ENCODE data around the gene MAMSTR. TPM values are rescaled to one million over a fixed set of nuclear protein-coding genes. Genes with fewer than 3 reads are reported as not detected.

MAMSTR gene
- total and polyA plus RNA-seq, 9 of the 15 experiments (the other 6 are each of a cell fraction or from before 2014, with no cell fraction given), result 0.08 to 1.00 (median 0.40) TPM; not detected in 1

GRCh38 chr19:48746738-48747575 lies 27.4 kb upstream of the MAMSTR start, which contains the start of gene IZUMO1 (continued):
- TF ChIP-seq HNRNPUL1 (IDR thresholded peaks at IDR 0.05; ENCODE audit: low read length) (no peak), ZNF274 (IDR thresholded peaks at IDR 0.05; ENCODE audit: borderline replicate concordance, low read depth, low read length) (no peak), PPARD (CRISPR knock-in tag; IDR thresholded peaks at IDR 0.05) (no peak), SAP30 (IDR thresholded peaks at IDR 0.05; ENCODE audit: borderline replicate concordance, insufficient read depth, low read depth, low read length, poor library complexity, severe bottlenecking) (no peak), ZNF431 (CRISPR knock-in tag; IDR thresholded peaks at IDR 0.05) (no peak), GMEB1 (CRISPR knock-in tag; IDR thresholded peaks at IDR 0.05) (no peak), ZNF316 (IDR thresholded peaks at IDR 0.05) (no peak), NFRKB (IDR thresholded peaks at IDR 0.05; ENCODE audit: low read depth) (no peak), ZNF239 (CRISPR knock-in tag; IDR thresholded peaks at IDR 0.05) (no peak), MAFK (IDR thresholded peaks at IDR 0.05; ENCODE audit: low read length) (no peak), BHLHE40 (IDR thresholded peaks at IDR 0.05; ENCODE audit: low read length) (no peak), KHSRP (IDR thresholded peaks at IDR 0.05) (peak; percentile 62), OTX1 (CRISPR knock-in tag; IDR thresholded peaks at IDR 0.05) (no peak), E2F3 (CRISPR knock-in tag; IDR thresholded peaks at IDR 0.05) (no peak), E2F6 (IDR thresholded peaks at IDR 0.05; ENCODE audit: borderline replicate concordance in 1 of 2, extremely low read depth in 1 of 2, insufficient read depth in 1 of 2, insufficient read length in 1 of 2, low read depth in 1 of 2, low read length in 1 of 2, poor library complexity in 1 of 2, severe bottlenecking in 1 of 2) (no peak), ZBTB1 (CRISPR knock-in tag; IDR thresholded peaks at IDR 0.05; ENCODE audit: borderline replicate concordance, low read depth) (no peak), CCAR2 (IDR thresholded peaks at IDR 0.05; ENCODE audit: low read depth, low read length) (no peak), HMBOX1 (IDR thresholded peaks at IDR 0.05) (no peak), HNRNPK (IDR thresholded peaks at IDR 0.05; ENCODE audit: low read depth, low read length, poor library complexity, severe bottlenecking) (no peak), SP1 (CRISPR knock-in tag; IDR thresholded peaks at IDR 0.05) (peak; percentile 85), GTF2B (IDR thresholded peaks at IDR 0.05; ENCODE audit: extremely low read depth, insufficient read length) (no peak), RCOR1 (IDR thresholded peaks at IDR 0.05; ENCODE audit: borderline replicate concordance in 1 of 2, low read depth in 2 of 2, low read length in 2 of 2) (no peak; a peak in 1 of 4 replicates), HES1 (IDR thresholded peaks at IDR 0.05; ENCODE audit: low read depth) (no peak)

All from K562 (cell line).